Panc1 (cell line): Measurements from ENCODE around the gene LY6G6F. TPM values are rescaled to one million over a fixed set of nuclear protein-coding genes. Genes with fewer than 3 reads are reported as not detected.

Experiments
- ATAC-seq: fragments of 200-7000 bp; cut with Tn5 transposase; 2 replicates; pipeline ENCODE4 v1.9.1; 2020; ENCODE audit warnings: mild to moderate bottlenecking, moderate library complexity
- BruUV-seq: library from RNA; stranded (reverse); fragments of 400-500 nt; replicated peaks from 2 replicates; lab custom pipeline; 2021; lab: Mats Ljungman, UMichigan
- CTCF ChIA-PET: fragments of 300-600 bp; sonication (Branson Sonifier 250); formaldehyde crosslinking; loops from one replicate; lab custom pipeline; 2022; ENCODE audit warnings: antibody characterized with exemption; lab: Charles Lee
- POLR2A ChIA-PET: fragments of 300-600 bp; sonication (Branson Sonifier 250); formaldehyde crosslinking; loops from one replicate; lab custom pipeline; 2022; ENCODE audit warnings: antibody characterized with exemption; lab: Charles Lee
- DNase-seq: peaks from one replicate; pipeline ENCODE4 v3.0.0-alpha.2; 2010; ENCODE audit warnings: low read depth, low spot score
- H3K27ac ChIP-seq: 2 replicates; pipeline ENCODE4 v1.5.1; 2011; ENCODE audit warnings: mild to moderate bottlenecking, low read length, inconsistent platforms
- H3K27me3 ChIP-seq: fragments of 200-500 bp; sonication (Bioruptor generic); 2 replicates; pipeline ENCODE4 v1.6.0; 2014; ENCODE audit warnings: low read length, inconsistent platforms; ENCODE audit not compliant: control insufficient read depth, insufficient read depth
- H3K36me3 ChIP-seq: fragments of 200-500 bp; sonication (Bioruptor generic); 2 replicates; pipeline ENCODE4 v1.5.1; 2014; ENCODE audit warnings: inconsistent platforms, mild to moderate bottlenecking, low read length, moderate library complexity; ENCODE audit not compliant: control insufficient read depth, insufficient read depth
- H3K4me1 ChIP-seq: 2 replicates; pipeline ENCODE4 v1.5.1; 2011; ENCODE audit warnings: inconsistent platforms, mild to moderate bottlenecking, low read length, moderate library complexity; ENCODE audit not compliant: control insufficient read depth, insufficient read depth
- H3K4me3 ChIP-seq, 2 experiments: 2 replicates each; pipeline ENCODE4 v1.5.1; 2011 to 2012; ENCODE audit warnings: low read depth in 2 of 2, low read length in 2 of 2, mild to moderate bottlenecking in 2 of 2, inconsistent platforms in 1 of 2, moderate library complexity in 1 of 2
- H3K9me3 ChIP-seq: fragments of 200-500 bp; sonication (Bioruptor generic); 2 replicates; pipeline ENCODE4 v1.5.1; 2014; ENCODE audit warnings: low read depth, mild to moderate bottlenecking, inconsistent platforms, low read length, moderate library complexity; ENCODE audit not compliant: control insufficient read depth, insufficient read depth
- CTCF ChIP-seq: fragments of 450-650 bp; IDR thresholded peaks from 2 replicates; pipeline ENCODE4 v1.5.1; 2017; ENCODE audit warnings: mild to moderate bottlenecking
- POLR2AphosphoS5 ChIP-seq: IDR thresholded peaks from 2 replicates; pipeline ENCODE4 v1.6.1; 2012; ENCODE audit warnings: mild to moderate bottlenecking, low read depth, low read length, moderate library complexity
- REST ChIP-seq, 2 experiments: IDR thresholded peaks; 2 replicates each; pipeline ENCODE4 v1.6.1; 2011 to 2012; ENCODE audit warnings: low read depth in 2 of 2, control low read depth in 1 of 2, low read length in 1 of 2, mild to moderate bottlenecking in 1 of 2, moderate library complexity in 1 of 2; ENCODE audit not compliant: insufficient read depth in 1 of 2
- SIN3A ChIP-seq: IDR thresholded peaks from 2 replicates; pipeline ENCODE4 v1.6.1; 2012; ENCODE audit warnings: low read depth, mild to moderate bottlenecking, low read length, moderate library complexity, borderline replicate concordance; ENCODE audit not compliant: insufficient read depth
- TCF7L2 ChIP-seq: IDR thresholded peaks from 2 replicates; pipeline ENCODE4 v1.6.1; 2011; ENCODE audit warnings: mild to moderate bottlenecking, low read depth, low read length, inconsistent platforms
- in situ Hi-C: cut with HindIII; loops from 2 replicates; pipeline ENCODE4 v1.10.0; 2016; ENCODE audit warnings: low sequenced_read_pairs, low pct_unique_long_range_greater_than_20kb
- intact Hi-C: fragments of 100-400 bp; cut with micrococcal nuclease; formaldehyde crosslinking; loops from one replicate; pipeline ENCODE4 v1.10.0; 2022; ENCODE audit not compliant: unreplicated experiment
- total RNA-seq: library from RNA; stranded (reverse); gene quantifications from one replicate; pipeline ENCODE4 v1.2.1, GENCODE V29; 2021; ENCODE audit not compliant: unreplicated experiment

LY6G6F gene
- total RNA-seq, 1 experiment from 2014 or later, result not detected

GRCh38 chr6:31664790-31665500, 41.7 kb upstream of the LY6G6F start, which contains the start of gene GPANK1:
Gene GPANK1, minus strand, starts transcription at chr6:31664997. Its CDS starts 519 bp downstream, at chr6:31664478.
- DNase-seq, result peak; percentile 87
- Histone ChIP-seq H3K9me3 (no peaks in the 10 kb centered on the region), H3K27me3 (no peaks in the 10 kb centered on the region), H3K27ac (peak within 1 kb of the TSS; percentile 94), H3K36me3 (peaks cover 33% of the 10 kb centered on the region), H3K4me1 (peaks cover 14% of the 10 kb centered on the region), H3K4me3 (peak within 1 kb of the TSS; percentile 76 to 94)
- no peak for TF ChIP-seq CTCF
- no peak for TF ChIP-seq REST (IDR thresholded peaks at IDR 0.05; ENCODE audit: insufficient read depth in 1 of 2, low read depth in 2 of 2, low read length in 1 of 2)
- TF ChIP-seq TCF7L2, result peak; percentile 49; the same call in 1 of the 2 replicates
- peak; percentile 30; the same call in 1 of the 2 replicates for TF ChIP-seq POLR2AphosphoS5
- no peak for TF ChIP-seq SIN3A
- ChIA-PET POLR2A (interaction anchor here (0.6 kb wide), 2 partner anchors 40 to 166 kb away, joined by 4 to 15 read pairs; no protein-coding TSS in a partner anchor), CTCF (no interaction called here)
- in situ Hi-C loops, result no loop called here
- intact Hi-C loops, result no loop called here
- peak; percentile 57 for ATAC-seq
- BruUV-seq, result no TSS peak

- H3K36me3 ChIP-seq, result peaks cover 36% of the 10 kb centered on the region
- TF ChIP-seq REST (IDR thresholded peaks at IDR 0.05; ENCODE audit: insufficient read depth in 1 of 2, low read depth in 2 of 2, low read length in 1 of 2) (no peak), TCF7L2 (no peak), POLR2AphosphoS5 (peak; percentile 64; the same call in 1 of the 2 replicates), SIN3A (0 out of 2 replicates have a peak, but pooled peaks have one; percentile 74)
- in situ Hi-C loops (no loop called here), intact Hi-C loops (no loop called here)
- no peaks in the 10 kb centered on the region for H3K27me3 ChIP-seq
- H3K27ac ChIP-seq, result peak within 1 kb of the TSS; percentile 96
- peaks cover 14% of the 10 kb centered on the region for H3K4me1 ChIP-seq
- H3K9me3 ChIP-seq, result no peaks in the 10 kb centered on the region
- POLR2A ChIA-PET, result interaction anchor here (0.6 kb wide), 1 partner anchor 39 kb away, joined by 4 read pairs; no protein-coding TSS in a partner anchor
- CTCF ChIA-PET, result no interaction called here
- BruUV-seq, result no TSS peak
- H3K4me3 ChIP-seq, result peak within 1 kb of the TSS; percentile 76 to 94
- ATAC-seq (peak; percentile 91), DNase-seq (peak; percentile 88)
Observed at GRCh38 chr6:31665501-31666336, 40.9 kb upstream of the LY6G6F start, which contains the start of gene CSNK2B. Gene CSNK2B, plus strand, starts transcription at chr6:31666080. Its CDS starts 752 bp downstream, at chr6:31666832.
